Skeletal muscle cell (primary cell): ENCODE data around the gene SLIT1.
"Not testable (repeated sequence)": the region's sequence is repeated elsewhere in the genome, so short reads cannot be mapped to it uniquely, and the experiment has no call there.

ENCODE experiments used
- DNase-seq: peaks from one replicate; pipeline ENCODE4 v3.0.0-alpha.2; 2010; ENCODE audit warnings: low read depth
- H3K4me3 ChIP-seq: 2 replicates; pipeline ENCODE4 v1.5.1; 2011; ENCODE audit warnings: low read depth, mild to moderate bottlenecking, control low read depth, low read length, moderate library complexity

Gene SLIT1

GRCh38 chr10:97097084-97097433, 88.7 kb downstream of the SLIT1 start:
- no peak for DNase-seq
- H3K4me3 ChIP-seq, result no peak overlapping the region

DNA sequence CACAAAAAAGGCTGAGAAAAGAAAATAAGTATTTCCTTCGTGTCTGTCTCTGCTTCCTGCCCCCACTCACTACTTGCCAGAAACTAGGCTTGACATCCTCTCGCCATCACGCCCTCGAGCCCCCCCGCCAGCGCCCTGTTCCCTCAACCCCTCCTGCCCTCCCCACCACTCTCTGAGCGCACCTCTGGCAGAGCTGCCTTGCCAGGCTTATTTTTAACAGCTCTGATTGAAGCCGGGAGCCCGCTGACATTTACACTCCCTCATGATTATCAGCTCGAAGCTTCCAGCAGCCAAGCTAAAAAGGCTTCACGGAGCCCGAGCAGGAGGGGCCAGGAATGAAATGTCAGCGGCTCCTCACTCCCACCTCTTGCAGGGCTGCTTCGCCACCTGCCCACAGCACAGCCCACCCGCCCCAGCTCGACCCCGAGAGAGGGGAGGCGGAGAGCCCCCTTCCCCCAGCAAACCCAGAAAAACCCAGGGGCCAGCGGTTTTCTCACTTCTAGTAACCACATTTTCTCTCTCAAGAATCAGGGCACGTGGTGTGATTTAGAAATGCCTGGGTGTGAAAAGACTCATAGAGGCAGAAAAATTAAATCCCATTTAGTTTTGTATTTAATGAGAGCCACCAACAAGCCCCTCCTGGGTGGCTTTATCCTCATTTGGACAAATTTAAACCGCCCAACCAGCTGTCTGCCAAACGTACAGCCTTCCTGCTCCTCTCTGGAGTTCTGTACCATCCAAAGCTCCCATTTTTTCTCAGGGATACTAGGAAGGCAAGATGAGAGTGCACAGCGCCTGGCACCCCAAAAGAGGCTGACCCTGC, 89.3 kb downstream of the SLIT1 start:
- no peak overlapping the region for H3K4me3 ChIP-seq
- DNase-seq, result no peak

GRCh38 chr10:97095701-97096260, 90.0 kb downstream of the SLIT1 start:
- no peak for DNase-seq

DNA sequence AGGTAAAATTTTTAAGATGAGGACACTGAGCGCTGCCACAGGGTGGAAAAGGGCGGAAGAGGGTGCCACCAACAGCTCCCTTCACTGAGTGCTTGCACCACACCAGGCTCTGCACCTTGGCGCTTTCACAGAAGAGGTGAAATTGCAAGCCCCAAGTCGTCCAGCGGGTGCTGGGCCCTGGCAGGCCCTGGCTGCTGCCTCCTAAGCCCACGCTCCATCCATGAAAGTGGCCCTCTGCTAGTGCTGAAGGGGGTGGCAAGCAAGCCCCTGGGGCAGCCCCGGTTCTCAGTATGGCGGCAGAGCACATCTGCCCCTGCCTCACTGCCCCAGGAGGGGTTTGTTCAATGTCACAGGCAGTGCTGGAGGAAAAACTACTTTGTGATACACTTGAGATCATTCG, 95.1 kb downstream of the SLIT1 start:
- H3K4me3 ChIP-seq, result no peak overlapping the region
- DNase-seq, result no peak

More at GRCh38 chr10:97095701-97096260, 90.0 kb downstream of the SLIT1 start:
- no peak overlapping the region for H3K4me3 ChIP-seq

DNA sequence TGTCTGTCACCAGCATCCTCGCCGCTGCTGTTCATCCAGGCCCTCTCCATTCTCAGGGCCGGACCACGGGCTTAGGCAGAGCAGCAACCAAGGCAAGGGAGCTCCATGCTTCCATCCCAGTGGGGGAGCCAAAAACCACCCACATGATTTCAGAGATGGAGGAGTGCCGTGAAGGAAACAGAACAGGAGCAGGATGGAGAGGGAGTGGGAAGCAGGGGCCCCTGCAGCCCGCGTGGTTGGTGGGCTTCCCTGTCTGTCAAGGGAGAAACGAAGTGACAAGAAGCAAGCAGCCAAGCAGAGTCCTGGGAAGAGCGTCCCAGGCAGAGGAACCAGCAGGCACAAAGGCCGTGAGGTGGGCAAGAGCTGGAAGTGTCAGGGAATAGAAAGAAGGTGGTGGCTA, 95.7 kb downstream of the SLIT1 start:
- H3K4me3 ChIP-seq, result no peak overlapping the region
- DNase-seq, result no peak

DNA sequence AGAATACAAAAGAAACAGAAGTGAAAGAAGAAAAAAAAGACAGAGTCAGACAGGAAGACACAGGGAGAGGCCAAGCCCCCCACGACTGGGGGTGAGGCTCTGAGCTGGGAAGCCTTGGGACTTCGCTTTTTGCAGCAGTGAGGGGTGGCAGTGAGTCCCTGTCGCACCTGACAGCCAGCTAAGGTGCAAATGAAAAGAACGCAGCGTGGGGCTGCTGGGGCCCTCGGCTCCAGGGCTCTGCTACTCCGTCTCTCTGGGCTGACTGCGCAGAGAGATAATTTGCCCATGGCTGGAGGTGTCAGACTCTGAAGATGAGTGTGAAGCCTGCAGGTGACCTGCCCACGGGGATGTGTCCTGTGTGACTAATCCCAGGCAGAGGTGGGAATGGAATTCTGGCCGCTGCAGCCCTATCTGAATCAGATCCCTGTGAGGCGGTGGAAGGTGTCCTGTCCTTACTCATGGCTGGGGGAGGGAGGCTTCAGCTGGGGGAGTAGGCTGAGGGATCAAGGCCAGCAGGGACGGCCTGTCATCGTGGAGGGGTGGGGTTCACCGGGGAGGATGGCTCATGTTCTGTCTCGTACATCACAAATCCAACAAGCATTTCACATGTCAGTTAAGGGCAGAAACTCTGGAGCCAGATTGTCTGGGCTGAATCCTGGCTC, 96.4 kb downstream of the SLIT1 start:
- no peak for DNase-seq
- no peak overlapping the region for H3K4me3 ChIP-seq

- no peak overlapping the region for H3K4me3 ChIP-seq
- no peak for DNase-seq
Observed at GRCh38 chr10:97087296-97087695, 98.5 kb downstream of the SLIT1 start.

DNA sequence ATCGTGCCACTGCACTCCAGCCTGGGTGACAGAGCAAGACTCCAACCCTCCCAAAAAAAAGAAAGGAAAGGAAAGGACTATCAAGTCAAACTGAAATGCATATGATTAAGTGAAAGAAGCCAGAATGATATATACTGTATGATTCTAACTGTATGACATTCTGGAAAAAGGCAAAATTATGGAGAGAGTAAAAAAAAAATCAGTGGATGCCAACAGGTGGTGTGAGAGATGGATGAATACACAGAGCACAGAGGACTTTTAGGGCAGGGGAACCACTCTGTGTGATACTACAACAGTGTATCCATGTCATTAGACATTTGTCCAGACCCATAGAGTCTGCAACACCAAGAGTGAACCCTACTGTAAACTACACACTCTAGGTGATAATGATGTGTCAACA, 99.2 kb downstream of the SLIT1 start:
- H3K4me3 ChIP-seq, result no peak overlapping the region
- no peak for DNase-seq

GRCh38 chr10:97083228-97083829, 102.4 kb downstream of the SLIT1 start:
- no peak for DNase-seq
- no peak overlapping the region for H3K4me3 ChIP-seq

GRCh38 chr10:97082575-97082974, 103.2 kb downstream of the SLIT1 start:
- not testable (repeated sequence) for DNase-seq

GRCh38 chr10:97081621-97082235, 104.0 kb downstream of the SLIT1 start:
- H3K4me3 ChIP-seq, result no peak overlapping the region
- DNase-seq, result peak; percentile 15

More at GRCh38 chr10:97082575-97082974, 103.2 kb downstream of the SLIT1 start:
- not testable (repeated sequence) for H3K4me3 ChIP-seq

- no peak overlapping the region for H3K4me3 ChIP-seq
- DNase-seq, result no peak
Observed at GRCh38 chr10:97080051-97080776, 105.5 kb downstream of the SLIT1 start.

GRCh38 chr10:97079448-97079847, 106.3 kb downstream of the SLIT1 start:
- no peak for DNase-seq
- H3K4me3 ChIP-seq, result no peak overlapping the region

- no peak for DNase-seq
Observed at GRCh38 chr10:97078938-97079445, 106.8 kb downstream of the SLIT1 start.

GRCh38 chr10:97078261-97078937, 107.4 kb downstream of the SLIT1 start:
- no peak overlapping the region for H3K4me3 ChIP-seq
- DNase-seq, result no peak

More at GRCh38 chr10:97078938-97079445, 106.8 kb downstream of the SLIT1 start:
- no peak overlapping the region for H3K4me3 ChIP-seq

DNA sequence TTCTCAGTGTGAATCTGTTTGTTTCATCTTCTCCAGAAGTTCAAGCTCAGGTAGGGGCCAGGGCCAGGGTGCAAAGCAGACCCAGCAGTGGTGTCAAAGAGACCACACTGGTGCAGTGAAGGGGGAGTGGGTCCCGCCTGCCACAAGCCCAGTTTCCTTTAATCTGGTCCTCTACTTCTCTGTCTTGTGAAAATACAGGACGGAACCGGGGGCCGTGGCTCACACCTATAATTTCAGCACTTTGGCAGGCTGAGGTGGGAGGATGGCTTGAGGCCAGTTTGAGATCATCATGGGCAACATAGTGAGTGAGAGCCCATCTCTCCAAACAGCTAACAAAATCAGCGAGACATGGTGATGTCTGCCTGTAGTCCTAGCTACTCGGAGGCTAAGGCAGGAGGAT, 109.0 kb downstream of the SLIT1 start:
- no peak overlapping the region for H3K4me3 ChIP-seq
- no peak for DNase-seq

- DNase-seq, result no peak
- H3K4me3 ChIP-seq, result no peak overlapping the region
Observed at GRCh38 chr10:97075961-97076525, 109.7 kb downstream of the SLIT1 start.

GRCh38 chr10:97075421-97075820, 110.3 kb downstream of the SLIT1 start:
- H3K4me3 ChIP-seq, result no peak overlapping the region
- no peak for DNase-seq
